Hepatocyte (in vitro differentiated cells): ENCODE data around the gene TMEM185B. TPM values are rescaled to one million over a fixed set of nuclear protein-coding genes. Genes with fewer than 3 reads are reported as not detected.

Experiments
- DNase-seq: peaks from one replicate; pipeline ENCODE4 v3.0.0-alpha.2; 2016; ENCODE audit warnings: low spot score
- H2AFZ ChIP-seq: fragments of 200-600 bp; sonication (generic); 2 replicates; pipeline ENCODE4 v1.6.0; 2016; ENCODE audit warnings: antibody characterized with exemption, mild to moderate bottlenecking
- H3K27ac ChIP-seq: fragments of 200-600 bp; sonication (generic); 2 replicates; pipeline ENCODE4 v1.5.1; 2016; ENCODE audit warnings: mild to moderate bottlenecking
- H3K27me3 ChIP-seq: fragments of 200-600 bp; sonication (generic); 2 replicates; pipeline ENCODE4 v1.6.1; 2016
- H3K36me3 ChIP-seq: fragments of 200-600 bp; sonication (generic); replicated peaks from 2 replicates; pipeline ENCODE4 v1.5.1; 2016; ENCODE audit warnings: low read depth; ENCODE audit not compliant: insufficient read depth
- H3K4me1 ChIP-seq: fragments of 200-600 bp; sonication (generic); 2 replicates; pipeline ENCODE4 v1.5.1; 2016; ENCODE audit warnings: mild to moderate bottlenecking, moderate library complexity; ENCODE audit not compliant: insufficient read depth
- H3K4me2 ChIP-seq: fragments of 200-600 bp; sonication (generic); 2 replicates; pipeline ENCODE4 v1.6.0; 2016
- H3K4me3 ChIP-seq: fragments of 200-600 bp; sonication (generic); 2 replicates; pipeline ENCODE4 v1.5.1; 2016; ENCODE audit warnings: mild to moderate bottlenecking
- H3K79me2 ChIP-seq: fragments of 200-600 bp; sonication (generic); 2 replicates; pipeline ENCODE4 v1.6.0; 2017; ENCODE audit warnings: mild to moderate bottlenecking
- H3K9me2 ChIP-seq: fragments of 200-600 bp; sonication (generic); replicated peaks from 2 replicates; pipeline ENCODE4 v1.6.0; 2017; ENCODE audit warnings: mild to moderate bottlenecking; ENCODE audit not compliant: insufficient read depth
- H3K9me3 ChIP-seq: fragments of 200-600 bp; sonication (generic); 2 replicates; pipeline ENCODE4 v1.5.1; 2016; ENCODE audit warnings: low read depth, mild to moderate bottlenecking
- H4K20me1 ChIP-seq: fragments of 200-600 bp; sonication (generic); 2 replicates; pipeline ENCODE4 v1.6.0; 2016; ENCODE audit warnings: mild to moderate bottlenecking; ENCODE audit not compliant: insufficient read depth, poor library complexity, severe bottlenecking
- CTCF ChIP-seq: fragments of 200-600 bp; sonication (generic); IDR thresholded peaks from 2 replicates; pipeline ENCODE4 v1.5.1; 2016; ENCODE audit warnings: antibody characterized with exemption, mild to moderate bottlenecking; ENCODE audit not compliant: poor library complexity
- EZH2 ChIP-seq: fragments of 200-600 bp; sonication (generic); IDR thresholded peaks from 2 replicates; pipeline ENCODE4 v1.6.1; 2016; ENCODE audit warnings: antibody characterized with exemption, mild to moderate bottlenecking, borderline replicate concordance
- EZH2phosphoT487 ChIP-seq: fragments of 200-600 bp; sonication (generic); IDR thresholded peaks from one replicate; pipeline ENCODE4 v1.6.1; 2018; ENCODE audit warnings: antibody characterized with exemption, mild to moderate bottlenecking, low read depth, moderate library complexity; ENCODE audit not compliant: unreplicated experiment, severe bottlenecking
- WGBS: methylation state at CpG from one replicate; pipeline ENCODE4 v1.1.6; 2016; ENCODE audit warnings: low lambda C conversion rate; ENCODE audit errors: missing lambda C conversion rate; 5-methylcytosine and 5-hydroxymethylcytosine counted together
- polyA plus RNA-seq: library from polyadenylated mRNA; unstranded; fragments of >200 nt; fragmentation: Nextera tagmentation; extraction: Ambion mirVana; gene quantifications from 2 replicates; pipeline ENCODE4 v1.2.1, GENCODE V29; 2016
- total RNA-seq: library from RNA; depleted of rRNA; stranded (reverse); fragments of >200 nt; gene quantifications from 2 replicates; pipeline ENCODE4 v1.2.3, GENCODE V29; 2014

The TMEM185B gene
- total and polyA plus RNA-seq, 2 experiments from 2014 or later = 24.0 to 26.2 TPM

GRCh38 chr2:120180066-120180465, 43.1 kb downstream of the TMEM185B start:
- Histone ChIP-seq H3K9me3 (no peaks in the 10 kb centered on the region), H3K27ac (no peak overlapping the region), H3K79me2 (no peaks in the 10 kb centered on the region), H3K4me2 (no peak overlapping the region), H4K20me1 (no peaks in the 10 kb centered on the region), H2AFZ (no peak overlapping the region), H3K27me3 (no peaks in the 10 kb centered on the region), H3K36me3 (no peaks in the 10 kb centered on the region), H3K4me3 (no peak overlapping the region), H3K4me1 (no peaks in the 10 kb centered on the region), H3K9me2 (no peaks in the 10 kb centered on the region)
- TF ChIP-seq EZH2 (no peak), EZH2phosphoT487 (no peak), CTCF (no peak)
- WGBS = 77% methylated on average over 3 of the region's 3 CpGs
- DNase-seq = no peak

GRCh38 chr2:120179396-120179795, 43.8 kb downstream of the TMEM185B start:
- WGBS = 98% methylated on average over 3 of the region's 3 CpGs
- Histone ChIP-seq H3K4me3 (no peak overlapping the region), H3K4me2 (no peak overlapping the region), H3K27me3 (no peaks in the 10 kb centered on the region), H3K9me3 (no peaks in the 10 kb centered on the region), H3K9me2 (no peaks in the 10 kb centered on the region), H3K36me3 (no peaks in the 10 kb centered on the region), H4K20me1 (no peaks in the 10 kb centered on the region), H3K27ac (no peak overlapping the region), H2AFZ (no peak overlapping the region), H3K4me1 (no peaks in the 10 kb centered on the region), H3K79me2 (no peaks in the 10 kb centered on the region)
- no peak for TF ChIP-seq CTCF
- TF ChIP-seq EZH2 = no peak
- TF ChIP-seq EZH2phosphoT487 = no peak
- DNase-seq = no peak

- Histone ChIP-seq H2AFZ (no peak overlapping the region), H3K4me2 (no peak overlapping the region), H4K20me1 (no peaks in the 10 kb centered on the region), H3K27ac (no peak overlapping the region), H3K4me1 (no peaks in the 10 kb centered on the region), H3K9me3 (no peaks in the 10 kb centered on the region), H3K4me3 (no peak overlapping the region), H3K79me2 (no peaks in the 10 kb centered on the region), H3K9me2 (no peaks in the 10 kb centered on the region), H3K27me3 (no peaks in the 10 kb centered on the region), H3K36me3 (no peaks in the 10 kb centered on the region)
- DNase-seq = no peak
- no peak for TF ChIP-seq CTCF
- TF ChIP-seq EZH2 = no peak
- 93% methylated on average over 7 of the region's 7 CpGs for WGBS
Observed at GRCh38 chr2:120177973-120178372, 45.2 kb downstream of the TMEM185B start.

GRCh38 chr2:120177001-120177621, 46.1 kb downstream of the TMEM185B start:
- Histone ChIP-seq H4K20me1 (no peaks in the 10 kb centered on the region), H3K27ac (no peak overlapping the region), H3K4me2 (no peak overlapping the region), H3K9me2 (no peaks in the 10 kb centered on the region), H2AFZ (no peak overlapping the region), H3K36me3 (no peaks in the 10 kb centered on the region), H3K79me2 (no peaks in the 10 kb centered on the region), H3K4me3 (no peak overlapping the region), H3K9me3 (no peaks in the 10 kb centered on the region), H3K4me1 (no peaks in the 10 kb centered on the region), H3K27me3 (no peaks in the 10 kb centered on the region)
- TF ChIP-seq EZH2 (no peak), CTCF (no peak), EZH2phosphoT487 (no peak)
- 95% methylated on average over 15 of the region's 15 CpGs for WGBS
- DNase-seq = no peak
